GF-D8 (cell line): ENCODE results near the gene FAU.
"Not testable (repeated sequence)": the region's sequence is repeated elsewhere in the genome, so short reads cannot be mapped to it uniquely, and the experiment has no call there.

Experiments
- DNase-seq: peaks from one replicate; lab custom pipeline; 2025; lab: John Stamatoyannopoulos, UW

The FAU gene

GRCh38 chr11:65121865-65122696, at the start of gene FAU, which contains the start of gene MRPL49:
FAU (minus strand) TSS chr11:65122134; CDS start chr11:65121813, 321 bp downstream.
MRPL49 (plus strand) TSS chr11:65122321; CDS start chr11:65122347, 26 bp downstream.
- peak; percentile 93 for DNase-seq

GRCh38 chr11:65170058-65170534, 48.2 kb upstream of the FAU start, which contains the start of gene SPDYC:
SPDYC (plus strand) TSS chr11:65170233; CDS start chr11:65171358, 1,125 bp downstream.
- DNase-seq: no peak

GRCh38 chr11:65169164-65169641, 47.3 kb upstream of the FAU start:
- DNase-seq: peak; percentile 36

GRCh38 chr11:65167656-65168055, 45.7 kb upstream of the FAU start:
- DNase-seq: no peak

GRCh38 chr11:65166893-65167292, 45.0 kb upstream of the FAU start:
- DNase-seq: no peak

- no peak for DNase-seq
Observed at GRCh38 chr11:65165410-65166317, 43.7 kb upstream of the FAU start.

GRCh38 chr11:65163684-65164083, 41.8 kb upstream of the FAU start:
- DNase-seq: no peak

DNA sequence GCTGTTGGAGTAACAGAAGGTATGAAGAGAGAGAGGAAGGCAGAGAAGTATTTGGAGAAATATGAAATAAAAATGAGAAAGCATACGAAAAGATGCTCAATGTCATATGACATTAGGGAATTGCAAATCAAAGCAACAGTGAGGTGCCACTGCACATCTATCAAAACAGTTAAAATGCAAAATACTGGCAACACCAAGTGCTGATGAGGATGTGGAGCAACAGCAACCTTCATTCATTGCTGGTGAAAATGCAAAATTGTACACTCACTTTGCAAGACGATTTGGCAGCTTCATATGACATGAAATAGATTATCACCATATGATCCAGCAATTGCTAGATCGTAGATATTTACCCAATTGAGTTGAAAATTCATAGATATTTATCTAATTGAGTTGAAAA, 38.7 kb upstream of the FAU start:
- no peak for DNase-seq

DNA sequence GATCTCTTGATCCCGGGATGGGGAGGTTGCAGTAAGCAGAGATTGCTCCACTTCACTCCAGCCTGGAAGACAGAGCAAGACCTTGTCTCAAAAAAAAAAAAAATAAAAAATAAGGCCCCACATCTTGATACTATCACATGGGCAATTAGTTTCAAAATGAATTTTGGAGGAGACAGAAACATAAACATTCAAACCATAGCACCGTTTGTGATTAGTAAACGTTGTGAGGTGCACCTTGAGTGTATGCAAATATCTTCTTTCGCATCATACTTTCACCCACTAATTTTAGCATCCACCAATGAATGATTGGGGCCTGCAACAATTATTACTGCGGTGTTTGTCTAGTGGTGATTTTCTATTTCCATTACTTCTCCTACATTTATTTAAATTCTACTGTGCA, 37.1 kb upstream of the FAU start:
- no peak for DNase-seq

DNA sequence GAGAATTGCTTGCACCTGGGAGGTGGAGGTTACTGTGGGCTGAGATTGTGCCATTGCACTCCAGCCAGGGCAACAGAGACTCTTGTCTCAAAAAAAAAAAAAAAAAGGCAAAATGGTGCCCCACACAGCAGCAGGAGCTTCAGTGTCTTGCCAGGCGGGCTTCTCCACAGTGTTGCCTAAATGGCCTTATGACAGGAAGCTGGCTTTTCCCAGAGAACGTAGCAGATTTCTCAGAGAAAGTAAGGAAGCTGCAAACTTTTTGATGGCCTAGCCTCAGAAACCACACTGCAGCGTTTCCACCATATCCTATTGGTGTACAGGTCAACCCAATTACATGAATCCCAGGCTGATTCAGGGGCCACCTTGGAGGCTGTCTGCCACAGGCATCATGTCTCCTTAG, 35.4 kb upstream of the FAU start:
- no peak for DNase-seq

GRCh38 chr11:65156926-65157325, 35.0 kb upstream of the FAU start:
- no peak for DNase-seq

GRCh38 chr11:65156256-65156655, 34.3 kb upstream of the FAU start:
- no peak for DNase-seq

DNA sequence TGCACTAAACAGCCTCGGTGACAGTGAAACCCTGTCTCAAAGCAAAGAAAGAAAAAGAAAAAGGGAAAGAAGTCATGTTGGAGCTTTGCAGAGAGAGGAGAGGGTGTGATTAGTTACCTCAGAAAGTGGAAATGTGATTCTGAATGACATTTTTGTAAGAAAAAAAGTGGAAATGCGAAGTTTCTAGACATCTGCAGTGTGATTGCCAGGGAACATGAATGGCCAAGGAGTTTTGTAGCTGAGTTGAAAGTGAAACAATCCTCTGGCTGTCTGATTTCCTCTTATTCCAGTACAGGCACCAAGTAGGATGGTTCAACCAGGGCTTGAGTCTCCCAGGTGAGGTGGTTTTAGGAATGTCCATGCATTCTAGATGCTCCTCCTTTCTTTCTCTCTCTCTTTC, 30.2 kb upstream of the FAU start:
- no peak for DNase-seq

GRCh38 chr11:65151331-65151899, 29.5 kb upstream of the FAU start:
- DNase-seq: no peak

- DNase-seq: peak; percentile 76
Observed at GRCh38 chr11:65150509-65151299, 28.8 kb upstream of the FAU start.

DNA sequence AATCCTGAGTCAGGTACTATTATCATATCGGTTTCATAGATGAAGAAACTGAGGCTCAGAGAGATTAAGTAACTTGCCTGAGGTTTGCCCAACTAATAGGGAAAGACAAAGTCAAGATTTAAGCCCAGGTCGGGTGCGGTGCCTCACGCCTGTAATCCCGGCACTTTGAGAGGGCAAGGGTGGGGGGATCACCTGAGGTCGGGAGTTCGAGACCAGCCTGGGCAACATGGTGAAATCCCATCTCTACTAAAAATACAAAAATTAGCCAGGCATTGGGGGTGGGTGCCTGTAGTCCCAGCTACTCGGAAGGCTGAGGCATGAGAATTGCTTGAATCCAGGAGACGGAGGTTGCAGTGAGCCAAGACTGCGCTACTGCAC, 28.2 kb upstream of the FAU start:
- DNase-seq: not testable (repeated sequence)

- DNase-seq: no peak
Observed at GRCh38 chr11:65148657-65149056, 26.7 kb upstream of the FAU start.

DNA sequence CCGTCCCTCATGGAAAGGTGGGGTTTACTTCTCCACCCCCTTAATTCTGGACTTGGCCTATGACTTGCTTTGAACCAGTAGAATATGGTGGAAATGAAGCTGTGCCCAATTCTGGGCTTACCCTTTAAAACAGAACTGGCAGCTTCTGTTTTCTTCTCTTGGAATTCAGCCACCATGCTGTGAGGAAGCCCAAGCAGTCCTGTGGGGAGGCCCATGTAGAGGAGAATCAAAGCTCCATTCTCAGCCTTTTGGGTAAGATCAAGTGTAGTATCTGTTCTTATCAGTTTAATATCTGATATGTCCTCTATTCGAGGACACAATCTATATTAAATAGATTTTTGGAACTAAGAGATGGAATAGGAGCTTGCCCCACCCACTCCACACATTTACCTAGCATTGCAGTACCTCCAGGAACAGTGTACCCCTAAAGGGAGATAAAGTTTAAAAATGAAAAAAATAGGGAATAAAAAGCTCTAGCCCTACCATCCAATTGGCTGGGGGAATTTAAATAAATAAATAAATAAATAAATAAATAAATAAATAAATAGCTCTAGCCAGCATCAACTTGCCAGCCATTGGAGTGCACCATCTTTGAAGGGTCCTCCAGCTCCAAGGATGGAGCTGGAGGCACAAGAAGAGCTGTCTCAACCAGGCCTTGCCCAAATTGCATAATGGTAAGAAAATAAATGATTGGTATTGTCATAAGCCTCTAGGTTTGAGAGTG, 25.6 kb upstream of the FAU start:
- DNase-seq: no peak

DNA sequence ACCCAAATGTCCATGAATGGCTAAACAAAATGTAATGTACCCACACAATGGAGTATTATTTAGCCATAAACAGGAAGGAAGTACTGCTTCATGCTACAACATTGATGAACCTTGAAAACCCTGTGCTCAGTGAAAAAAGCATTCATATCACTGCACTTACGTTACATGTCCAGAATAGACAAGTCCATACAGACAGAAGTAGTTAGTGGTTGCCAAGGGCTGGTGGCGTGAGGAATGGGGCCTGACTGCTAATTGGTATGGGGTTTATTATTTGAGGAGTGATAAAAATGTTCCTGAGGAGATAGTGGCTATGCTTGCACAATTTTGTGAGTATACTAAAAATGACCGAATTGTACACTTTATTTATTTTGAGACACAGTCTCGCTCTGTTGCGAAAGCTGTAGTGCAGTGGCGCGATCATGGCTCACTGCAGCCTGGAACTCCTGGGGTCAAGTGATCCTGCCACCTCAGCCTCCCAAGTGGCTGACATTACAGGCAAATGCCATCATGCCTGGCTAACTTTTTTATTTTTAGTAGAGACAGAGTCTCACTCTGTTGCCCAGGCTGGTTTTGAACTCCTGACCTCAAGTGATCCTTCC, 20.1 kb upstream of the FAU start:
- DNase-seq: no peak

DNA sequence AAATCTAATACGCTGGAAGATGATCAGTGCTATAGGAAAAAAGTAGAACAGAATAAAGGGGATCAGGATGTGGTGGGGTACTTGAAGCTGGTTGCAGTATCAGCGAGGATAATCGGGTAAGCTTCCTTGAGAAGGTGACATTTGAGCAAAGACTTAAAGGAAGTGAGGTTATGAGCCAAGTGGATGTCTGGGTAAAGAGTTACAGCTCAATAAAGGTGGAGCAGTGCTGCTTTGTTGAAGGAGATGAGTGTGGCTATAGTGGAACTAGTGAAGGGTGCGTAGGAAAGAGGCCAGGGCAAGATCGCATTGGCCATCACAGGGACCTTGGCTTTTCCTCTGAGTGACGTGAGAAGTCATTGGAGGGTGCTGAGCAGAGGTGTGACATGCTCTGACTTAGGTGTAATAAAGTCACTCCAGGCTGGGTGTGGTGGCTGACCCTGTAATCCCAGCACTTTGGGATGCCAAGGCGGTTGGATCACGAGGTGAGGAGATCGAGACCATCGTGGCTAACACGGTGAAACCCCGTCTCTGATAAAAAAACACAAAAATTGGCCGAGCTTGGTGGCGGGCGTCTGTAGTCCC, 14.7 kb upstream of the FAU start:
- no peak for DNase-seq
